T1000 (cell line): Measurements from ENCODE around the gene PRUNE2.

ENCODE experiments used
- DNase-seq: peaks from one replicate; lab custom pipeline; 2025; ENCODE audit warnings: mixed read lengths; lab: John Stamatoyannopoulos, UW

PRUNE2 gene

GRCh38 chr9:76573408-76573807, 332.5 kb downstream of the PRUNE2 start:
- no peak for DNase-seq

- no peak for DNase-seq
Observed at GRCh38 chr9:76572151-76572550, 333.8 kb downstream of the PRUNE2 start.

- no peak for DNase-seq
Observed at GRCh38 chr9:76571743-76572146, 334.2 kb downstream of the PRUNE2 start.

- DNase-seq = no peak
Observed at GRCh38 chr9:76571288-76571687, 334.6 kb downstream of the PRUNE2 start.

- no peak for DNase-seq
Observed at GRCh38 chr9:76570826-76571225, 335.1 kb downstream of the PRUNE2 start.

- DNase-seq = no peak
Observed at GRCh38 chr9:76567086-76567485, 338.8 kb downstream of the PRUNE2 start.

GRCh38 chr9:76564297-76564696, 341.6 kb downstream of the PRUNE2 start:
- DNase-seq = no peak

GRCh38 chr9:76562511-76562911, 343.4 kb downstream of the PRUNE2 start:
- no peak for DNase-seq

GRCh38 chr9:76561900-76562299, 344.0 kb downstream of the PRUNE2 start:
- DNase-seq = no peak
